ENCODE data around the gene FANCC.

Gene FANCC

GRCh38 chr9:95100071-95100627 is 217.4 kb downstream of the FANCC start:
- no peak for DNase-seq (ENCODE audit: low read depth)

DNA sequence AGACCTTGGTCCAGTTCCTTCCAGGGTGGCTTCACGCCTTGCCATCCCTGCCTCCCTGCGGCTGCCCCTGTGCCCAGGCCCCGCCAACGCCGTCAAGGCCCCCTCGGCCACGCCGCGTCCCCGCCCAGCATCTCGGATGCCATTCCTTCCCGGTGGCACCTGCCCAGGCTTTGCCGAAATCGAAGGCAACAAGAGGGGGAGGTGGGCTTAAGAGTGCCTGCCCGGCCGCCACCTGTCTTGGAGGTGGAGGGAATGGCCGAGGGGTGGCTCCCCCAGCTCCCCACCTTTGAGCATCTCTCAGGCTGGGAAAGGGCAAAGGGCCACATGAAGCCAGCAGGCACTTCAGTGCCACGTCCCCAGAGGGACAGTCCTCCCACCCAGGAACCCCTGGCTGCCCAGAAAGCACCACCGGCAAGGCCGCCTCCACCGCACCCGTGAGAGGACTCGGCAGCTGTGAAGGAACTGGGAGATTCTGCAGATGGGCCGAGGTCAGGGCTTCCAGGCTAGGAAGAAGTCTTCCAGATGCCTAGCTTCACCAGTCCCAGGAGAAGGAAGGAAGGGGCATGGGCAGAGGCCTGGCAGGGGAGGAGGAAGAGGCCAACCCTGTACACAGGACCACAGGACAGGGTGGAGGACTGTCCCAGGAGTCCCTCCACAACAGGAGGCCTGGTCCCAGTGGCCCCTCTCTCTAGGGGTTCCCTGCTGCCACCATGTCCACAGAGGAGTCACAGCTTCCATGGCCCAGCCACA is 218.0 kb downstream of the FANCC start:
- DNase-seq (ENCODE audit: low read depth) = no peak

DNA sequence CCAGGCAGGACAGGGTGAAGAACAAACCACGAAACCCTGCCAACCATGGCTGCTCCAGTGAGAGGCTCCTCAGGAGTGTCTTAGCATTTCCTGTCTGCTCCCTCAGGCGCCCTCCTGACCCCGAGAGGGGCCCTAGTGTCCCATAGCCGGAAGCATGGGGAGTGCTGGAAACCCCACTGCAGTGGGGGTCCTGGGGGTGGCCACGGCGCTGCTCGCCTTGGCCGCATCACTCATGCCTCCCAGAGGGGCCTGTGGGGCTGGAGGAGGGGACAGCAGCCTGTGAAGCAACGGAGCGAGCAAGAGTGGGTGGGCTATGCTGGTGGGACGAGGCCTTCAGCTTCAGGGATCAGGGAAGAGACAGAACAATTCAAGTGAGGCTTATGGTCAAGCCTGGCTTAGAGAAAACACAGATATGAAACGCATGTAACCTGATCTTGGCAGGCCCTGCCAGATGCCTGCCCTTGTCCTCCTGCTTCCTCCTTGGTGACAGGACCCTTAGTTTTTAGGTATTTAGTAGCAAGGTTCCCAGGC is 219.1 kb downstream of the FANCC start:
- DNase-seq (ENCODE audit: low read depth) = no peak

DNA sequence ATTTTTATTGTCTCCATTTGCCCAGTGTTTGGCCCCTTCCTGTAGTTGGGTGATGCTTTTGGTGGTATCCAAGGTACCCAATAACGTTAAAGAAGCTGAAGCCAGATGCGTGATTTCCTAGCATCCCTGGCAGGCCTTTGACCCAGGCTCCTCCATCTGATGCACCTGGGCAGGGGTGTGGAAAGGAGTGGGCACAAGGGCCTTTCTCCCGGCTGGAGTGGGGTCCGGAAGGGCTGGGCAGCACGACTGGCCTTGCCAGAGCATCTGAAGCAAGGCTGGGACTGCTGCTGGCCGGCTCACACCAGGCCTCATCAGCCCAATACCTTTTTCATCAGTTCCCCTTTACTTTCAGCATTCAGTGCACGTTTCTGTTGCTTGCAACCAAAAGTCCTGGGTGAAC is 220.2 kb downstream of the FANCC start:
- no peak for DNase-seq (ENCODE audit: low read depth)

- no peak for DNase-seq (ENCODE audit: low read depth)
Observed at GRCh38 chr9:95096807-95097206, 220.7 kb downstream of the FANCC start.

GRCh38 chr9:95096381-95096780 is 221.1 kb downstream of the FANCC start:
- no peak for DNase-seq (ENCODE audit: low read depth)

DNA sequence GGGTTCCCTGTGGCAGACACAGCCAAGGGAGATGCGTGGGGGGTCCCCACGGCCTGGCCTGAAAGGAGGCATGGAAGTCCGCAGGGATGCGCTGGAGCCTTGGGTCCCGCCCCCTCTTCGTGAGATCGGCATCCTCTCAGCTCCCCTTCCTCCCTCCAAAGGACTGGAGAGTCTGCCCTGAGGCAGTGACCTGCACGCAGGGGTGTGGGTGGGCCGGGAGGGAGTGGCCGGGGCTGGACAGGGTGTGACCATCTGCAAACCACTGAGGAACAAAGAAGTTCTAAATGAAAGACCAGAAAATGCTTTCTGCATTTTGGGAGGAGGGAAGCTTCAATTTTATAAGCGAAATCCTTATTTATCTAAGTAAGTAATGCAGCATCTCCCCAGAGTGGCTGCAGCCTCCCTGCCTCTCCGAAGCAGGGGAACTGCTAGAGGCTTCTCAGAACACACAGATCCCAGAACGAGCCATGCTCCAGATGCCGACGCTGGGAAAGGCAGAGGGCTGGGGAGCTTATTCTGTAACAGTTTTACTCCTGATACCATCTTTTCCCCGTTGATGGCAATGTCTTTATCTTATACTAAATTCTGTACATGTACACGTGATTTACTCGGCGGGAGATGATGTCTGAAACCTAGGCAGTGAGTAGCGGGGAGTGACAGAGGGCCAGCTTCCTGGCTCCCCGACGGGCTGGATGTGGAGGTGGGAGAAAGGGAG is 221.7 kb downstream of the FANCC start:
- no peak for DNase-seq (ENCODE audit: low read depth)

DNA sequence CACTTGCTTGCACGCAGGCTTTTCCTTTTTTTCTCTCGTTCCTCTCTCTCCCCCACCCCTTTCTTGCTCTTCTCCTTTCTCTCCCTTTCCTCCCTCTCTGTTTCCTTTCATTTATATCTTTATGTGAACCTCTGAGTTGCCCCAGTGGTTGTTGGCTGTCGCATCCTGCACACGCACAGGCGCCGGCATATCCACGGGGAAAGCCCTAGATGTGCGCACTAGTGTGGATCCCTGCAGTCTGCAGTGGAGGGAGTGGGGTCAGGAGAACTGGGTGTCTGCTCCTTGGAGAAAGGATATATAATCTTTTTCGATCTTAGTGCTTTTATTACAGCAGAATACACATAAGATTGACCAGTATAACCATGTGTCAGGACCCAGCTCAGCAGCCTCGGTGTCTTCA is 223.5 kb downstream of the FANCC start:
- no peak for DNase-seq (ENCODE audit: low read depth)

- DNase-seq (ENCODE audit: low read depth) = no peak
Observed at GRCh38 chr9:95093586-95093985, 223.9 kb downstream of the FANCC start.

GRCh38 chr9:95092262-95093072 is 225.0 kb downstream of the FANCC start:
- DNase-seq (ENCODE audit: low read depth) = no peak

DNA sequence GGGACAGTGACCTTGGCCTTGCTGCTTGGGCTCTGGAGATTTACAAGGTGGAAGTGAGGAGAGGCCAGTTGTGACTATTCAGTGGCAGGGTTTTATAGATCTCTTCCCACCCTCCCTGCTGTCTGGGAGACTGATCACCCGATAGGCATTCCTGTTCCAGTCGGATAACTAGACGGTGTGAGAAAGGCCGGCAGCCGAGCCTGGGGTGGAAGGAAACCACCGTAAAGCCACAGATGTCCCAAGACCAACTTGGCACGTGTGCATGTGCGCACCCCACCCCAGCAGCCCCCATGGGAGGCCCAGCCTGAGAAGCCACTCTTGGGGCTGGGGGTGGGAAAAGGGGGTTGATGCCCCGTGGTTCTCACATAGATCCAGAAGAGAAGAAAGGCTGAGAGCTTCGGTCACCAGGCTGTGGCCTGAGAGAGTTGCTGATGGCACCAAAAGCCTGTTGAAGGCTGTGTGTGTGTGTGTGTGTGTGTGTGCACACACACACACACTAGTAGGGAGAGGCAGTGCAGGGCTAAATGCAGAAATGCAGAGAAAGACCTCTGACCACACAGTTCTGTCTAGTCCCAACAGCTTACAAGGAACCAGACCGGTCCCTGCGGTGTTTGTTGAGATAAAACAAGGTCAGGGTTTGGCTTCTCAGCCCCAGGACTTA is 225.8 kb downstream of the FANCC start:
- no peak for DNase-seq (ENCODE audit: low read depth)

DNA sequence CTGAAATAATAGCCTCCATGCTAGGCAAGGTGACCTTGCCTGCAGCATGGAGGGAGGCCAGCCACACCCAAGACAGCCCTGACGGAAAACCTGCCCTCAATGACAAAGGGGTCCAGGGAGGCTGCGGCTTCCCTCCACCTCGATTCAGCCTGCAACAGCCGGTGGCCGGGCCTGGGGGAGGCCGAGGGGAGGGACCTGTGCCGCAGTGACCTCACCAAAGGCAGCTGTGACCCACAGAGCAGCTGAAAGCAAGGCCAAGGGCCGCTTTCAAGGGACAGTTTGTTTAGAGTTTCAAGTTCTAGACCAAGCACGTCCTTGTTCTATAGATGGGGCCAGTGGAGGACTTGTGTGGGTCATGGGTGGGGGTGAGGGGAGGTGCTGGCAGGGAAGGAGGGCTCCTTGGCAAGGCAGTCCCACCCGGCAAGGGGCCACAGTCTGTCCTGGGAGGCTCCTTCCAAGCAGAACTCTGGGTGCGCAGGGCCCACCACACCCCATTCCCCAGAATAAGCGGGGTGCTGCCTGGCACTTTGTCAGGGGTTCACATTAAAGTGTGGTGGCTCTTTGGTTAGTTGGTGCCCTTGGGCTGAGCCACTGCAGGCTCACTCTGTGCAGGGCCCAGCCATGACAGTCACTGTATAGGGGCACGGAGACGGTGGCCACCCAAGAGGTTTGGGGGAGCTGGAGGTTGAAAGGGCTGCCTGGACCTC is 226.5 kb downstream of the FANCC start:
- no peak for DNase-seq (ENCODE audit: low read depth)

DNA sequence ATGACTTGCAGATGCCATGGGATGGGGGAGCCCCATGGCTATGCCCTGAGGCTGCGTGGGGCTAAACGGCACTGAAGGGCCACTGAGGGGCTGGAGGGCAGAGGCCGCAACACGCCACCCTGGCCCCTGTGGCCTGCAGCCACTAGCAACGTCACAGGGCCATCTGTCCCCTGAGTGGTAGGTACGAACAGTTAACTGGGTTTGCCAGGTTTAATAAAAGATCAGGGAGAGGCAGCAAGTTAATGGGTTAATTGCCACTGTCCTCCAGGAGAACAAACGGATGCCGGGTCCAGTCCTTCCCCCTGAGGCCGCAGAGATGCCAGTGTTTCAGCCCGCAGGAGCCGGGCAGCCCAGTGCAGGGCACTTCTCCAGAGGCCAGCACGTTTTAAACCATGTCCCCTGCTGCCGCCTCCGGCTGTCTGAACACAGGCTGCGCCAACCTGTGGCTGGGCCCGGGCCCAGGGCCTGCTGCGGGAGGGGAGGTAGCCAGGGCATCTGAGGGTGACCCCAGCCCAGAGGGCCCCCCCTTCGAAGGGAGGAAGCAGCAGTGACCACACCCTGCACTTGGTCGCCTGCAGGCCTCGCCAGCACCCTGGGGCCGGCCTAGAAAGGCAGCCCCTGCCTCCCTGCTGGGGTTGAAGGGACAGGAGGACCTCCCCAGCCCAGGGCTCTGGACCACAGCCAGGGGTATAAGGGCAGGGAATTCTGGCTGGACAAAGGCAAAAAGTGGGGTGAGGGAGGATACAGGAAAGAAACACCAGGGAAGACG is 227.3 kb downstream of the FANCC start:
- DNase-seq (ENCODE audit: low read depth) = no peak

- DNase-seq (ENCODE audit: low read depth) = no peak
Observed at GRCh38 chr9:95089257-95090022, 228.1 kb downstream of the FANCC start.

GRCh38 chr9:95088421-95089161 is 228.9 kb downstream of the FANCC start:
- no peak for DNase-seq (ENCODE audit: low read depth)

DNA sequence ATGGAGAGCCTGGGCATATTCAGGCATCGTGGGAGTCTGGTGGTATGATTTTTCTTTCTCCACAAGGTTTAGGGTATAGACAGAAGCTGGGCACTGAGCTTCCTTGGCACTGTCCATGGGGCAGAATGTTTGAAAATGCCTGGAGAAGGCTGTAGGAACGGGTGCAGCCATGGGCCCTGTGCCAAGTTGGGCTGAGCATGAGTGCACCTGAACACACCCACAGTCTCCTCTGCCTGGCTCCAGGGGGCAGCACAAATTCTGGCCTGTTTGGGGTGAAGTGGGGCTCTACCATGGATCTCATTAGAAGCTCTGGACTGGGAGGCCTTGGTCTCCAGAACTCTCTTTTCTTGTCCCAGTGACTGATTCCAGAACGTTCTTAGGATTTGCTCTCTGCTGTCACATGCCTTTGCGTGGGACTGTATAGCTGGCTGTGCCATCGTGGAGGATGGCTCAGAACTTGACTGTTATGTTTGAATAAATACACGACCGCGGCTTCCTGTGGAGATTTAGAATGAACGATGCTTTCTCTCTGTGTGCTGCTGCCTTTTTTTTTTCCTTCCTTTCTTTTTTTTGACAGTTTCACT is 229.8 kb downstream of the FANCC start:
- no peak for DNase-seq (ENCODE audit: low read depth)

GRCh38 chr9:95086564-95086955 is 230.9 kb downstream of the FANCC start:
- DNase-seq (ENCODE audit: low read depth) = no peak

- DNase-seq (ENCODE audit: low read depth) = no peak
Observed at GRCh38 chr9:95085861-95086563, 231.5 kb downstream of the FANCC start.
